NCI-H187 (cell line): ENCODE data around the gene PSMB5.

ENCODE experiments used
- DNase-seq, 2 experiments: peaks; one replicate each; lab custom pipeline; 2025; lab: John Stamatoyannopoulos, UW

The PSMB5 gene

GRCh38 chr14:23043754-23044153, 9.1 kb upstream of the PSMB5 start:
- no peak for DNase-seq

GRCh38 chr14:23043145-23043544, 8.4 kb upstream of the PSMB5 start:
- DNase-seq, result no peak

- no peak for DNase-seq
Observed at GRCh38 chr14:23042162-23042965, 7.7 kb upstream of the PSMB5 start, which contains the start of gene PSMB11. Gene PSMB11, plus strand, starts transcription at chr14:23042212. Its CDS starts 14 bp downstream, at chr14:23042226.

- no peak for DNase-seq
Observed at GRCh38 chr14:23041729-23042128, 7.0 kb upstream of the PSMB5 start.

- DNase-seq, result no peak
Observed at GRCh38 chr14:23040100-23040499, 5.4 kb upstream of the PSMB5 start.

DNA sequence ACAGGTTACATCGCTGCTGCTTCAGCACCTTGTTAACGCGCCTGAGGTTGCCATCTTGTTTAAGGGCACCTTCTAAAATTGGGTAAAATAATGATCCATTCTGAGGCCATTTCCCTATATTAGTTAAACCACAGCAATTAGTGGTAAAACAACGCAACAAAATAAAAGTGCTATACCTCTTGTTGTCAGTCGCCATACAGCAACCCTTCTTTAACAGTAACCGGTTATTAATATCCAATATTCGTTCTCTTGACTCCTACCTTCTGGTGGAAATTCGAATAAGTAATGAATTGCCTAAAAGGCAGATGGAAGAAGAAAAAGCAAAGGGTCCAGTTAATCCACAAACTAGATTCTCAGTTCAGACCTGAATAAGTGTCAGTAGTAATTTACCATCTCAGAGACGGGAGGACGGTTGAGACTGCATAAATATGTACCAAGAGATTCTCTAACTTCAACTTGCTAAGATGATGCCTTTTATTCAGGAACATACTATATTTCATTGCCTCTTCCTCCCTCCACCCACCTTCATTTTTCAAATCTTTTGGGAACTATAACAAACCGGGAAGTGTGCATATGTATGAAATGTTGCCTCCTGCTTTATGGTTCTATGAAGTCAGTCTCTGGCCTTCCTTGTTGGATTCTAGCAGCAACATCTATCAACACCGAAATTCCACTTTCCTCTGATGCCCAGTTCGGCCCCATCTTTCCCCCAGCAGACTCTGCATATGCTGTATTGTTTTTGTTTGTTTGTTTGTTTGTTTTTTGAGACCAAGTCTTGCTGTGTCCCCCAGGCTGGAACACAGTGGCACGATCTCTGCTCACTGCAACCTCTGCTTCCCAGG, 824 bp upstream of the PSMB5 start:
- DNase-seq, result no peak

DNA sequence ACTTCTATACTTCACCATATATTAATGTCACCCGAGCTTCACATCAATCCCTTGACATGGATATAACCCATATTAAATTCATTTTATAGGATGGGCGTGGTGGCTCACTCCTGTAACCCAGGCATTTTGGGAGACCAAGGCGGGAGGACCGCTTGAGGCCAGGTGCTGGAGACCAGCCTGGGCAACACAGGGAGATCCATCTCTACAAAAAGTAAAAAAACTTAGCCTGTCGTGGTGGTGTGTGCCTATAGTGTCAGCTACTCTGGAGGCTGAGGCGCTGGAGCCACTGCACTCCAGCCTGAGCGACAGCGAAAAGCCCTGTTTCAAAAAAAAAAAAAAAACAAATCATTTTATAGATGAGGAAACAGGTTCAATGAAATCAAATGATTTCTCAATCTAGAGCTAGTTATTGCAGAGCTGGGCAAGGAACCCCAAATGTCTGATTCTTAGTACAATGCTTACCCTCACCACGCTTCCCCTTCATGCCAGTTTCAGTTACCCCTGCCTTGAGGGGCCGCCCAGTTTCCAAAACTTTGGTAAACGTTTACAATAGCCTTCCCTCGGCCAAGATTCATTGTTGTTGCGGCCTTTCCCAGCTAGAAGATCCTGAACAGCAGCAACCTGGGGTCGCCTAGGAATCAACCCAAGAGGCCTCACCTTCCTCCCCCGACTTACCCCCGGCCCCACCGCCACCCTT, 751 bp downstream of the PSMB5 start:
- no peak for DNase-seq

GRCh38 chr14:23033251-23033727, 1.4 kb downstream of the PSMB5 start:
- no peak for DNase-seq

GRCh38 chr14:23030936-23031335, 3.8 kb downstream of the PSMB5 start:
- DNase-seq, result no peak

- no peak for DNase-seq
Observed at GRCh38 chr14:23028799-23029198, 5.9 kb downstream of the PSMB5 start.

DNA sequence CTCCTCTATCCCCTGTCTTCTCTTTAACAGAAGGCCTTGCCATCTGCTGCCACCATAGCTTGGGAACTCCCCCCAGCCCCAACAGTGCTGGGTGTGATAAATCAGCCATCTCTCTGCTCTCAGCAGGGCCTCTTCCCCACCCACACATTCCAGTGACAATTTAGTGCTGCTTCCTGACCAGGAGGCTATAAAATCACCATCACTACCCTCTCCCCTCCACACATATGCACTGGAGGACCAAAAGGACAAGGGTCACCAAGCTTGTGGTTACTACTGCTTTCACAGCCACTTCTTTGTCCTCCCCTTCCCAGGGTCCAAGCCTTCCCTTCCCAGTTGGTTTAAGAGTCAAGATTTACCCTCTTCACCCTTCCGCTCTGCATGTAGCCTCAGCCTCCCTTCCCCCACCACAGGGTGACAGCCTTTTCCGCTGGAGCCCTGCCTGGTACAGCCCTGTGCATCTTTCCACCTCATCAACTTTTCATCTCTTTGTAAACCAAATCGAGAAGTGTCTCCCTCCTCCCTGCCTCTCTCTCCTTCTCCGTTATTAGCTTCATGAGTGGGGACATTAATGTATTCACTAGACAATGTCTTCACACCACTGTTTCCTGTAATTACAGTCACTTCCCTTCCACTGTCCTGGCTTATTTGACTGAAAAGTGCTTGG, 9.4 kb downstream of the PSMB5 start:
- no peak for DNase-seq

DNA sequence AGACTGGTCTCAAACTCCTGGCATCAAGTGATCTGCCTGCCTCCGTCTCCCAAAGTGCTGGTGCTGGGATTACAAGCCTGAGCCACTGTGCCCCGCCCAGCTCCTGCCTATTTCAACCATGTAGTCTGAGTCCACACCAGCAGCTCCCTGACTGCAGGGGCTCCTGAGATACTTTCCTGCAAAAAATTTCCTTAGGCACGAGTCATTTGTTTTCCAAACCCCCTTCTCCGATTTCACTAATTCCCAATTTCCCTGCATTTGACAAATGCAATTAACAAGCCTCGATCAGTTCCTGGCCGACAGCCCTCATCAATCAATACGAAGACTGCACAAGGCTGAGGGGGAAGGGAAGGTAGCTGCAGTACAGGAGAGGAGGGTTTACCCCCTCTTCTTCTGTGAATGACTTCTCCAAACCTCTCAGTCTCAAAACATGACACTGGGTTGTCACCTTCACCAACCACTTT, 10.1 kb downstream of the PSMB5 start:
- DNase-seq, result no peak

- DNase-seq, result no peak
Observed at GRCh38 chr14:23023795-23024152, 10.9 kb downstream of the PSMB5 start.

DNA sequence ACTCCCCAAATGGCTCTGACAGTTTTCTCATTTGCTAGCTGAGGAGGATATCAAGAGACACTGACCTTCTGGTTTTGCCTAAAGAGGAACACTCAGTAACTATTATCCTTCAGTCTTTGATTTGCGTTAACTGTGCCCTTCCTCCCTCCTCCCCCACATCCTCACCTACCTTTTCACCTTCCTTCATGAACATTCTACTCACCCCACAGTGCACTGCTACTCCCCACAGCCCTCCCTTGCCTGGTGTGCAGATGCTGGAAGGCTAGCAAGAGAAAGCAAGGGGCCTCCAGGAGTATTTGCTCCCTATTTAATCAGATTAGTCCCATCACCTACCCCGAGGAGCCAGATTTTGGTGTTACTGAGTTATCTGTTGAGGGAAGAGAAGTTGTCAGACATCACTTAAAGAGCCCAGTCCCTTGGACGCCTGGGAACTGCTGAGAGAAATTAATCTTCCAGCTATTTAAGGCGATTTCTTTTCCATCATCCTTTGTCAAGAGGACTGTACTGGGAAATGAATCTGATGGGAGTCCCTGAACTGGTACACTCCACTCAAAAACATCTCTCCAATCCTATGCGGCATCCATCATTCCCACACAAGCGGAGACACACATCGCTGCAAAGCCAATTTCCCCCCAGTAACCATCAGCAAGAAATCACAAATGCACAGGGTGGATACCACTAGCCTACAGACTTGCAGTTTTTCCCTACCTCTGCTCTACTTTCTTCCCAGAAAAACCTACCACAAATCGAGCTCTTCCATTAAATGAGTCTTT, 11.5 kb downstream of the PSMB5 start:
- DNase-seq, result no peak

DNA sequence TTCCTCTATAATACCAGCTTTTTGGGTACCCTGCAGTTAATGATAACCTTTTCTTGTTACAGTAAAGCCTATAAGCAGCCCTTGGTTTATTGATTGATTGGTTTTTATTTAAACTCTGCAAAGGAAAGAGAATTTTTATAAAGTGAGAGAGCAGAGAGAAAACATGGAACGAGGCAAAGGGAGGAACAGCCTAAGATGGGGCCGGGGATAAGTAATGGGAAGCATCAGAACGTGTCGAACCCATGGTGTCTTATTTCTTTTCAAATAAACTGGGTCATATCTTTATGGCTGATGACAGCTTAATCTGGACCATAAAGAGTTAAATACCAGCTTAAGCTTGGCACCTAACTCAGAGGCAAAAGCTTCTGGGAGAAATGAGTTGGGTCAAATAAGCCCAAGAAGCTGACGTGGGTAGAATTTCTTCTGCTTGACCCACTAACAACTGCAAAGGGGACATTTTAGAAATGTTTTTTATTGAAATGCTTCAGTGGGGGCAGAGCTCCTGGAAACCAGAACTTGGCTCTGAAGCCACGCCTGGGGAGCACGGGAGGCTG, 12.7 kb downstream of the PSMB5 start:
- no peak for DNase-seq

GRCh38 chr14:23021434-23021833, 13.3 kb downstream of the PSMB5 start:
- no peak for DNase-seq

DNA sequence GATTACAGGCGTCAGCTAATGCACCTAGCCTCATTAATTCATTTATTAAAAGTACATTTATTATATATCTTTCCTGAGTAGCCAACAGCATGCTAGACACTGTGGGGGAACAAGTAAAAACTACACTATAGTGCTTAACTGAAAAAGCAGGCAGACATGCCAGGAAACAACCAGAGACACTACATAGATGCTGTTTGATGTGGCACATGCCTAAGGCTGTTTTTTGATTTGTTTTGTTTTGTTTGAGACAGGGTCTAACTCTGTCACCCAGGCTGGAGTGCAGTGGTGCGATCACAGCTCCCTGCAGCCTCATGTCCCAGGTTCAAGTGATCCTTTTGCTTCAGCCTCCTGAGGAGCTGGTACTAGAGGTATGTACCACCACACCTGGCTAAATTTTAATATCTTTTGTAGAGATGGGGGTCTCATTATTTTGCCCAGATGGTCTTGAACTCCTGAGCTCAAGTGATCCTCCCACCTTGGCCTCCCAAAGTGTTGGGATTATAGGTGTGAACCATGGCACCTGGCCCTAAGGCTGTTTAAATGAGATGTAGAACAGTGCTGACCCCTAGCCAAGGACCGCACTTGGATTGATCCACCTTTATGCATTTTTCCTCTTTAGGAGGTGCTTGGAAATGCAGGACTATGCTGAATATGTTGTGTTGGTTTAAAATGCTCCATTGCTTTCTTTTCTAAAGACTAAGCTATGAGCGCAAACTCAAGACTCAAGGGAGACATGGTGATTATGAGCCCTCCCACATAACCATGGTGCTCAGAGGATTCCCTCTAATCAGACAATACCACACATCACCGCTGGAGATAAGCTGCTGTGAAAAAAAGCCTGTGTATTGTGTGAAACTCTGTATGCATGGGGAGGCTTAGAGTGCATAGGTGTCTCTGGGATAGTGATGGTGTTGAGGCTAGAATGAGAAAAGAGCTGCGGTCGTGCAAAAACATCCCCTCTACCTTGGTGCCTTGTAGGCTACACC, 14.3 kb downstream of the PSMB5 start:
- no peak for DNase-seq

- DNase-seq, result no peak
Observed at GRCh38 chr14:23018107-23018506, 16.6 kb downstream of the PSMB5 start.

GRCh38 chr14:23017091-23017490, 17.6 kb downstream of the PSMB5 start:
- DNase-seq, result no peak
